Upper lobe of left lung (tissue), 4 donors: Measurements from ENCODE around the gene ARID4B.

ENCODE experiments used
- CTCF ChIP-seq, 6 experiments: fragments of 450-650 bp in 4 of 6; fragments of 200-600 bp in 2 of 6; sonication (generic) in 2 of 6; IDR thresholded peaks; one replicate each; pipeline ENCODE4 v1.5.1; 2016 to 2019; ENCODE audit warnings: antibody characterized with exemption in 6 of 6
- EP300 ChIP-seq, 4 donors: sonication (generic); formaldehyde crosslinking; IDR thresholded peaks; one replicate each; pipeline ENCODE4 v1.5.1; 2017; ENCODE audit warnings: antibody characterized with exemption in 4 of 4, control low read depth in 2 of 4
- POLR2A ChIP-seq, 4 donors: fragments of 450-650 bp; IDR thresholded peaks; one replicate each; pipeline ENCODE4 v1.5.1; 2016 to 2017; ENCODE audit warnings: antibody characterized with exemption in 4 of 4, mild to moderate bottlenecking in 2 of 4
- POLR2AphosphoS5 ChIP-seq, 2 donors: sonication (generic); formaldehyde crosslinking; IDR thresholded peaks; one replicate each; pipeline ENCODE4 v1.5.1; 2017; ENCODE audit warnings: antibody characterized with exemption in 2 of 2

GRCh38 chr1:235225299-235225698, 102.7 kb downstream of the ARID4B start:
- no peak for TF ChIP-seq EP300 (IDR thresholded peaks at IDR 0.05)
- no peak for TF ChIP-seq CTCF (IDR thresholded peaks at IDR 0.05)
- TF ChIP-seq POLR2A (IDR thresholded peaks at IDR 0.05), result no peak
- TF ChIP-seq POLR2AphosphoS5 (IDR thresholded peaks at IDR 0.05), result no peak
